Epithelial cell of alveolus of lung (primary cell): Measurements from ENCODE around the gene TMEM229A. TPM values are rescaled to one million over a fixed set of nuclear protein-coding genes. Genes with fewer than 3 reads are reported as not detected.

ENCODE experiments used
- total RNA-seq: library from RNA; depleted of rRNA; stranded (reverse); fragments of >200 nt; gene quantifications from 2 replicates; pipeline ENCODE4 v1.2.1, GENCODE V29; 2015

Gene TMEM229A
- under 0.01 and 1.4 TPM in 2 replicates for total RNA-seq

GRCh38 chr7:124032369-124033094 lies at the start of gene TMEM229A:
TMEM229A (minus strand) TSS chr7:124033067; CDS start chr7:124033003, 64 bp downstream.

Other genes starting within 250 kb of the TMEM229A start
- gene HYAL4, start 187.9 kb downstream of the TMEM229A start, total RNA-seq = not detected in 2 replicates
- not detected in 2 replicates for gene SPAM1, start 107.8 kb downstream of the TMEM229A start, total RNA-seq